ENCODE data around the gene MYH6.
"Not testable (repeated sequence)": the region's sequence is repeated elsewhere in the genome, so short reads cannot be mapped to it uniquely, and the experiment has no call there.

Gene MYH6

GRCh38 chr14:23407516-23408306 is at the start of gene MYH6:
Gene MYH6, minus strand, starts transcription at chr14:23408273. Its CDS starts 1,050 bp downstream, at chr14:23407223.
- no peak for DNase-seq

GRCh38 chr14:23456883-23457586 is 49.0 kb upstream of the MYH6 start:
- DNase-seq, result not testable (repeated sequence)

GRCh38 chr14:23454445-23454856 is 46.4 kb upstream of the MYH6 start:
- no peak for DNase-seq

- DNase-seq, result no peak
Measured at GRCh38 chr14:23452237-23452636, 44.2 kb upstream of the MYH6 start.

GRCh38 chr14:23450379-23450778 is 42.3 kb upstream of the MYH6 start:
- DNase-seq, result no peak

- no peak for DNase-seq
Measured at GRCh38 chr14:23449314-23449713, 41.2 kb upstream of the MYH6 start.

- no peak for DNase-seq
Measured at GRCh38 chr14:23447361-23448350, 39.6 kb upstream of the MYH6 start.

- no peak for DNase-seq
Measured at GRCh38 chr14:23446291-23446851, 38.3 kb upstream of the MYH6 start.

- DNase-seq, result no peak
Measured at GRCh38 chr14:23445773-23446172, 37.7 kb upstream of the MYH6 start.

GRCh38 chr14:23444314-23444713 is 36.2 kb upstream of the MYH6 start:
- DNase-seq, result no peak

GRCh38 chr14:23443881-23444280 is 35.8 kb upstream of the MYH6 start:
- DNase-seq, result no peak

GRCh38 chr14:23443411-23443812 is 35.3 kb upstream of the MYH6 start:
- no peak for DNase-seq

GRCh38 chr14:23442721-23443356 is 34.8 kb upstream of the MYH6 start:
- DNase-seq, result no peak

GRCh38 chr14:23441076-23441475 is 33.0 kb upstream of the MYH6 start:
- no peak for DNase-seq

GRCh38 chr14:23439107-23439835 is 31.2 kb upstream of the MYH6 start:
- no peak for DNase-seq

- no peak for DNase-seq
Measured at GRCh38 chr14:23438101-23438971, 30.3 kb upstream of the MYH6 start.

GRCh38 chr14:23437133-23438100 is 29.3 kb upstream of the MYH6 start:
- no peak for DNase-seq

GRCh38 chr14:23436327-23437132 is 28.5 kb upstream of the MYH6 start:
- DNase-seq, result no peak
